Left forelimb (tissue), 1 donor: ENCODE measurements around the gene SLC44A4.
"Not testable (repeated sequence)": the region's sequence is repeated elsewhere in the genome, so short reads cannot be mapped to it uniquely, and the experiment has no call there.

Source experiments
- DNase-seq: peaks from one replicate; pipeline ENCODE4 v3.0.0-alpha.2; 2018; ENCODE audit warnings: low spot score

SLC44A4 gene

GRCh38 chr6:31879901-31880300 lies 1.1 kb upstream of the SLC44A4 start:
- peak; percentile 36 for DNase-seq

- no peak for DNase-seq
These were observed 346 bp upstream of the SLC44A4 start for GRCh38 chr6:31879143-31879542.

- peak; percentile 40 for DNase-seq
These were observed 575 bp downstream of the SLC44A4 start for GRCh38 chr6:31878222-31878621.

GRCh38 chr6:31877651-31878161 lies 1.1 kb downstream of the SLC44A4 start:
- peak; percentile 48 for DNase-seq

- DNase-seq, result peak; percentile 48
These were observed 1.6 kb downstream of the SLC44A4 start for GRCh38 chr6:31877125-31877650.

- no peak for DNase-seq
These were observed 2.4 kb downstream of the SLC44A4 start for GRCh38 chr6:31876357-31876756.

- peak; percentile 40 for DNase-seq
These were observed 2.9 kb downstream of the SLC44A4 start for GRCh38 chr6:31875877-31876276.

- DNase-seq, result no peak
These were observed 3.8 kb downstream of the SLC44A4 start for GRCh38 chr6:31874836-31875572.

GRCh38 chr6:31874084-31874670 lies 4.6 kb downstream of the SLC44A4 start:
- no peak for DNase-seq

GRCh38 chr6:31871046-31871659 lies 7.6 kb downstream of the SLC44A4 start:
- no peak for DNase-seq

- no peak for DNase-seq
These were observed 8.3 kb downstream of the SLC44A4 start for GRCh38 chr6:31870385-31870921.

- no peak for DNase-seq
These were observed 9.5 kb downstream of the SLC44A4 start for GRCh38 chr6:31869343-31869742.

GRCh38 chr6:31868658-31868971 lies 10.2 kb downstream of the SLC44A4 start:
- DNase-seq, result not testable (repeated sequence)

GRCh38 chr6:31865205-31866118 lies 13.3 kb downstream of the SLC44A4 start:
- DNase-seq, result no peak

GRCh38 chr6:31864818-31865204 lies 14.0 kb downstream of the SLC44A4 start:
- no peak for DNase-seq

- not testable (repeated sequence) for DNase-seq
These were observed 14.7 kb downstream of the SLC44A4 start for GRCh38 chr6:31864123-31864562.

- DNase-seq, result peak; percentile 97
These were observed 16.2 kb downstream of the SLC44A4 start, which contains the start of gene NEU1 for GRCh38 chr6:31862344-31863235. Gene NEU1, minus strand, starts transcription at chr6:31862821. Its CDS starts 45 bp downstream, at chr6:31862776.

- DNase-seq, result no peak
These were observed 16.9 kb downstream of the SLC44A4 start for GRCh38 chr6:31861919-31862343.

GRCh38 chr6:31861150-31861549 lies 17.6 kb downstream of the SLC44A4 start:
- no peak for DNase-seq

- no peak for DNase-seq
These were observed 18.4 kb downstream of the SLC44A4 start for GRCh38 chr6:31860349-31860748.
